Subcutaneous abdominal adipose tissue (tissue), 5 donors: Measurements from ENCODE around the gene FXR1.
"Not testable (repeated sequence)": the region's sequence is repeated elsewhere in the genome, so short reads cannot be mapped to it uniquely, and the experiment has no call there.

Source experiments
- H3K27ac ChIP-seq: one replicate; pipeline ENCODE4 v1.7.0; 2013; ENCODE audit warnings: low read depth, mild to moderate bottlenecking, inconsistent platforms, low read length, moderate library complexity
- H3K27me3 ChIP-seq, 5 donors: one replicate each; pipeline ENCODE4 v1.7.0; 2013; ENCODE audit warnings: low read length in 5 of 5, inconsistent platforms in 1 of 5; ENCODE audit not compliant: control insufficient read depth in 5 of 5, insufficient read depth in 4 of 5
- H3K36me3 ChIP-seq, 5 donors: one replicate each; pipeline ENCODE4 v1.7.0; 2013; ENCODE audit warnings: low read length in 5 of 5; ENCODE audit not compliant: control insufficient read depth in 5 of 5, insufficient read depth in 5 of 5
- H3K4me1 ChIP-seq, 5 donors: one replicate each; pipeline ENCODE4 v1.7.0; 2013; ENCODE audit warnings: low read length in 5 of 5, mild to moderate bottlenecking in 3 of 5, moderate library complexity in 1 of 5; ENCODE audit not compliant: control insufficient read depth in 5 of 5, insufficient read depth in 5 of 5
- H3K4me3 ChIP-seq, 5 donors: one replicate each; pipeline ENCODE4 v1.7.0; 2013; ENCODE audit warnings: low read length in 5 of 5, low read depth in 1 of 5
- H3K9ac ChIP-seq, 5 donors: one replicate each; pipeline ENCODE4 v1.7.0; 2013; ENCODE audit warnings: low read length in 5 of 5, mild to moderate bottlenecking in 4 of 5, moderate library complexity in 3 of 5
- H3K9me3 ChIP-seq, 5 donors: one replicate each; pipeline ENCODE4 v1.7.0; 2013; ENCODE audit warnings: low read length in 5 of 5; ENCODE audit not compliant: control insufficient read depth in 5 of 5
- donor health status: healthy.
- donor health status: healthy.
- donor health status: healthy.
- donor health status: healthy.
- donor health status: healthy.

Gene FXR1

GRCh38 chr3:180974286-180974685 lies 61.8 kb downstream of the FXR1 start:
- Histone ChIP-seq H3K36me3 (peaks cover 36 to 60% (median 50%) of the 10 kb centered on the region in 5 donors), H3K9me3 (no peaks in the 10 kb centered on the region), H3K4me1 (no peaks in the 10 kb centered on the region), H3K4me3 (no peak overlapping the region), H3K9ac (no peak overlapping the region), H3K27ac (no peak overlapping the region), H3K27me3 (no peaks in the 10 kb centered on the region)

GRCh38 chr3:180977498-180977897 lies 65.0 kb downstream of the FXR1 start:
- no peaks in the 10 kb centered on the region for H3K9me3 ChIP-seq
- H3K27me3 ChIP-seq, result no peaks in the 10 kb centered on the region
- H3K4me1 ChIP-seq, result peaks cover 0 to 11% (median 3%) of the 10 kb centered on the region in 5 donors
- H3K27ac ChIP-seq, result no peak overlapping the region
- H3K36me3 ChIP-seq, result peaks cover 15 to 43% (median 34%) of the 10 kb centered on the region in 5 donors
- no peak overlapping the region for H3K9ac ChIP-seq
- H3K4me3 ChIP-seq, result no peak overlapping the region

DNA sequence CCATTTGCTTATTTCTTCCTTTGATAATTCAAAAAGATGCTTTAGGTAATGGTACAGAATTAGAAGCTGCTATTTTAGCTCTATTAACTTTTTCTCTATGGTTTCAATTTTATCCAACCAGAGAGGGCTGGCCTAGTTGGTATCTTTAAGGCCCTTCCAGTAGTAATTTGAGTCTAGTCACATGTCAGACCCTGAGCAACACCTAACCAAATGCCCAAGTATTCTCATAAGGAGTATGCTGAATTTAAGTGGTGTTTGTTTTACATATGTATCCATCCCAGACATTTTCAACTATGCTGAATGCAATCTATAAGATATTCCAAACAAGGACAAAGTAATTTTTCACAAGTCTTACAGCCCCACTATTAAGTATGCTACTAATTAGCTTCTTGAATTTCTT lies 67.5 kb downstream of the FXR1 start:
- peaks cover 21 to 53% (median 39%) of the 10 kb centered on the region in 5 donors for H3K36me3 ChIP-seq
- no peak overlapping the region for H3K4me3 ChIP-seq
- no peaks in the 10 kb centered on the region for H3K27me3 ChIP-seq
- H3K9ac ChIP-seq, result no peak overlapping the region
- peak overlapping the region; percentile 50 for H3K27ac ChIP-seq
- H3K4me1 ChIP-seq, result peaks cover 0 to 11% (median 3%) of the 10 kb centered on the region in 5 donors
- H3K9me3 ChIP-seq, result no peaks in the 10 kb centered on the region

- H3K9me3 ChIP-seq, result no peaks in the 10 kb centered on the region
- peaks cover 0 to 11% (median 3%) of the 10 kb centered on the region in 5 donors for H3K4me1 ChIP-seq
- peaks cover 22 to 51% (median 38%) of the 10 kb centered on the region in 5 donors for H3K36me3 ChIP-seq
- no peaks in the 10 kb centered on the region for H3K27me3 ChIP-seq
- H3K4me3 ChIP-seq, result no peak overlapping the region
- H3K27ac ChIP-seq, result peak overlapping the region; percentile 50
- H3K9ac ChIP-seq, result no peak overlapping the region
Measured at GRCh38 chr3:180980611-180981010, 68.1 kb downstream of the FXR1 start.

DNA sequence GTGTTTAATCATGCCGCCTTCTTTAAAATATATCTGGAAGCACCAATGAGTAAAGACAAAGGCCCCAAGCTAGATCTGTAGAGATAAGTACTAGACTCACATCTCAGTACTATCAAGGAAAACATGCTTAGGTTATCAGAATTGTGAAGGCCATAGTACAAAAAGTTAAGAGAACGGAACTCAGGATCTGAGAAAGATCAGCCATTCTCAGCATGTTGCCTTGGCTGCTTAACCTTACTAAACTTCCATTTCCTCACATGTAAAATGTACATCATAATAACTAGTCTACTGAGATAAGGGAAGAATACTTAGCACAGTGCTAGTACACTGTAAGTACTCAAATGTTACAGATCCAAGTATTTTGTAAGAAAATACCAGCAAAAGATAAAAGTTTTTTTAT lies 69.4 kb downstream of the FXR1 start:
- no peak overlapping the region for H3K4me3 ChIP-seq
- H3K9ac ChIP-seq, result no peak overlapping the region
- peaks cover 0 to 11% (median 3%) of the 10 kb centered on the region in 5 donors for H3K4me1 ChIP-seq
- H3K9me3 ChIP-seq, result no peaks in the 10 kb centered on the region
- peaks cover 29 to 51% (median 30%) of the 10 kb centered on the region in 5 donors for H3K36me3 ChIP-seq
- H3K27ac ChIP-seq, result peak overlapping the region; percentile 50
- no peaks in the 10 kb centered on the region for H3K27me3 ChIP-seq

- H3K27me3 ChIP-seq, result no peaks in the 10 kb centered on the region
- H3K4me3 ChIP-seq, result no peak overlapping the region
- no peak overlapping the region for H3K9ac ChIP-seq
- H3K9me3 ChIP-seq, result no peaks in the 10 kb centered on the region
- peaks cover 0 to 14% (median 7%) of the 10 kb centered on the region in 5 donors for H3K4me1 ChIP-seq
- no peak overlapping the region for H3K27ac ChIP-seq
- peaks cover 30 to 53% (median 32%) of the 10 kb centered on the region in 5 donors for H3K36me3 ChIP-seq
Measured at GRCh38 chr3:180983136-180983535, 70.7 kb downstream of the FXR1 start.

DNA sequence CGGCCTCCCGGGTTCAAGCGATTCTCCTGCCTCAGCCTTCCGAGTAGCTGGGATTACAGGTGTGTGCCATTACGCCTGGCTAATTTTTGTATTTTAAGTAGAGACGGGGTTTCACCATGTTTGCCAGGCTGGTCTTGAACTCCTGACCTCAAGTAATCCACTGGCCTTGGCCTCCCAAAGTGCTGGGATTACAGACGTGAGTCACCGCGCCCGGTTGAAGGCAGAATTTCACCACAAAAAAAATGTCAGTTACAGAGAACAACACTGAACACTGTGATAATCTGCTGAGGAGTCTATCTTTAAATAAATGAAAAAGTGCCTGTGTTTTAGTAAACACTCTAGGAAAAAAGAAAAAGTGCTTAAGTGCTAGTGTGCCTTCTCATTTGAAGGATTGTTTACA lies 73.9 kb downstream of the FXR1 start:
- peaks cover 0 to 23% (median 22%) of the 10 kb centered on the region in 5 donors for H3K4me1 ChIP-seq
- H3K36me3 ChIP-seq, result peaks cover 20 to 36% (median 21%) of the 10 kb centered on the region in 5 donors
- H3K9me3 ChIP-seq, H3K9ac ChIP-seq, H3K27me3 ChIP-seq, H3K4me3 ChIP-seq, H3K27ac ChIP-seq: not testable (repeated sequence)

DNA sequence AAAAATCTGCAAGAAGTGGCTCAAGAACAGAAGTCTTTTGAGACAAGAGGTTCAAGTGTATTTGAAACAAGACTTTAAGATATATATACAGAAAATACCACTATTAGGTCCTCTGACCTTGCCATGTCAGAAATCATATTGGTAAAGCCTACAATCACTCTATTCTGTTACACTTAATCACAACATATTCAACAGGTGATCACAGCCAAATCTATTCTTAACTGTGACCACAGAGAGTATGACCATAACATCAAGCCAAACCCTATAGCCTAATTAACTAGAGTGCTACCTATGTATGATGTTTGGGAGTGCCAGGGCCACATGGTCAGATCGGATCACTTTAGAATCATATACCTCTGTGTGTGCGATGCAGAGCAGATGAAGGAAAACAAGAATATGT lies 74.9 kb downstream of the FXR1 start:
- no peak overlapping the region for H3K9ac ChIP-seq
- no peaks in the 10 kb centered on the region for H3K27me3 ChIP-seq
- H3K36me3 ChIP-seq, result peaks cover 14 to 33% (median 21%) of the 10 kb centered on the region in 5 donors
- H3K9me3 ChIP-seq, result no peaks in the 10 kb centered on the region
- peaks cover 0 to 23% (median 22%) of the 10 kb centered on the region in 5 donors for H3K4me1 ChIP-seq
- no peak overlapping the region for H3K27ac ChIP-seq
- no peak overlapping the region for H3K4me3 ChIP-seq

- H3K9me3 ChIP-seq, result no peaks in the 10 kb centered on the region
- H3K4me3 ChIP-seq, result peak within 1 kb of the TSS; percentile 94 to 98 (median 95)
- peaks cover 8 to 16% (median 12%) of the 10 kb centered on the region in 5 donors for H3K36me3 ChIP-seq
- peaks cover 0 to 23% (median 22%) of the 10 kb centered on the region in 5 donors for H3K4me1 ChIP-seq
- peak within 1 kb of the TSS; percentile 70 for H3K27ac ChIP-seq
- no peaks in the 10 kb centered on the region for H3K27me3 ChIP-seq
- H3K9ac ChIP-seq, result peak within 1 kb of the TSS; percentile 64 to 97 (median 94)
Measured at GRCh38 chr3:180989291-180990163, 77.1 kb downstream of the FXR1 start, which contains the start of gene DNAJC19. DNAJC19 (minus strand) TSS chr3:180989736; CDS start chr3:180989602, 134 bp downstream.

DNA sequence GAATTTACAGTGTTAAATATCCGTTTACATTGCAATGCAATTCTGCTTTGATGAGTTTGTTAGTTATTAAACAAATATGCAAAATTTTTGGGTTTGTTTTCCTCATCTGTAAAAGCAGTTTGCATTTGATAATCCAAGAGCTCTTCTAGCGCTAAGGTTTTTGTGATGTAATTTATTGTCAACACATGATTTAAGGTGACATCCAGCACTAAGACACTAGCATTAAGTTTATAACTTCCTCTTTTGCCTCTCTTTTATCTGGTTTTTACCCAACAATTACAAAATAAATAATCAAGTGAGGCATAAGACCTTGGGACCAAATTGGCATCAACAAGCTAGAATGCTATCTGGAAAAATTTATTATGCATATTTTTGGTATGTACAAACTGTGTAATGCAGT lies 78.0 kb downstream of the FXR1 start:
- Histone ChIP-seq H3K9ac (peak overlapping the region in 4 of 5 donors; percentile 89 to 97 (median 96)), H3K4me3 (peak overlapping the region; percentile 94 to 98 (median 95)), H3K9me3 (no peaks in the 10 kb centered on the region), H3K27ac (no peak overlapping the region), H3K36me3 (peaks cover 5 to 14% (median 10%) of the 10 kb centered on the region in 5 donors), H3K27me3 (no peaks in the 10 kb centered on the region), H3K4me1 (peaks cover 0 to 23% (median 22%) of the 10 kb centered on the region in 5 donors)
